Measurements from ENCODE around the gene KIF6.

Gene KIF6

DNA sequence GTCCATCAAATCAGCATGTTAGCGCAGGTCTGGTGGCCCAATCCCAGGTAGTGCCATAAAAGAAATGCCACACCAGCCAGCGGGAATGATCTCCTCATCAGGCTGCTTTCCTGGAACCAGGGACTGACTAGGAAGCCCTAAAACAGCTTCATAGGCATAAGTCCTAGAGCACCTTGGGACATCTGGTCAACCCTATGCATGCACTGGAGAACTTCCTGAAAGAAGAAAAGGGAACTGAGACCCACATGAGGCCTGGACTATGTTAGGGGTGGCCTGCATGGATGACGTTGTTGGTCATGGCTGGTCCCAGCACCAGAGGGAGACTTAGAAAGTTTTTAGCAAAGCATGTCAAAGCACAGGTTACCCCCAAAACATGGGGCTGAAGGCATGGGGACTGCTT is 395.2 kb downstream of the KIF6 start:
- TF ChIP-seq, protein P1, sequence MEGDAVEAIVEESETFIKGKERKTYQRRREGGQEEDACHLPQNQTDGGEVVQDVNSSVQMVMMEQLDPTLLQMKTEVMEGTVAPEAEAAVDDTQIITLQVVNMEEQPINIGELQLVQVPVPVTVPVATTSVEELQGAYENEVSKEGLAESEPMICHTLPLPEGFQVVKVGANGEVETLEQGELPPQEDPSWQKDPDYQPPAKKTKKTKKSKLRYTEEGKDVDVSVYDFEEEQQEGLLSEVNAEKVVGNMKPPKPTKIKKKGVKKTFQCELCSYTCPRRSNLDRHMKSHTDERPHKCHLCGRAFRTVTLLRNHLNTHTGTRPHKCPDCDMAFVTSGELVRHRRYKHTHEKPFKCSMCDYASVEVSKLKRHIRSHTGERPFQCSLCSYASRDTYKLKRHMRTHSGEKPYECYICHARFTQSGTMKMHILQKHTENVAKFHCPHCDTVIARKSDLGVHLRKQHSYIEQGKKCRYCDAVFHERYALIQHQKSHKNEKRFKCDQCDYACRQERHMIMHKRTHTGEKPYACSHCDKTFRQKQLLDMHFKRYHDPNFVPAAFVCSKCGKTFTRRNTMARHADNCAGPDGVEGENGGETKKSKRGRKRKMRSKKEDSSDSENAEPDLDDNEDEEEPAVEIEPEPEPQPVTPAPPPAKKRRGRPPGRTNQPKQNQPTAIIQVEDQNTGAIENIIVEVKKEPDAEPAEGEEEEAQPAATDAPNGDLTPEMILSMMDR (IDR thresholded peaks at IDR 0.05; ENCODE audit: low read depth, low read length, missing control alignments) = no peak
- in situ Hi-C loops (cut with HindIII; ENCODE audit: low sequenced_read_pairs) = no loop called here
- no peak for DNase-seq (ENCODE audit: low read depth)

DNA sequence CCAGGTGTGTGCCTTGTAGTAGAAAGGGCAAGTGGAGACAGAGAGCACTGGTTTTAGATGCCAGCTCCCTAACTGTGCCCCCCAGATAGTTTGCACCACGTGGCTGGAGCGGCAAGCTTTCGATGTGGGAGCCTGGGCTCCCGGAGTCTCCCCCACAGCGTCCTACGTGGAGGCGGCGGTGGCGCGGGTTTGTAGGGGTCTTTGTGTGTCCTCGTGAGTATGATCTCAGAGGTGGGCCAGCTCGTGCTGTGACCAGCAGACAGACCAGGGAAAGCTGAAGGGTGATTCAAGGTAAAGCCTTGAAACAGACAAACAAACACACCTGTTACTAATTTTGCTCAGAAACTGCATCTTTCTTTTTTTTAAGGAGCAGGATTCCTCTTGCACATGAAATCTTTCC is 397.1 kb downstream of the KIF6 start:
- TF ChIP-seq, protein P1 (IDR thresholded peaks at IDR 0.05; ENCODE audit: low read depth, low read length, missing control alignments) = no peak
- no peak overlapping the region for H3K4me3 ChIP-seq (ENCODE audit: low read depth, low read length)
- no peak for DNase-seq (ENCODE audit: low read depth)
- in situ Hi-C loops (cut with HindIII; ENCODE audit: low sequenced_read_pairs) = no loop called here

More for the DNA sequence above, 395.2 kb downstream of the KIF6 start:
- H3K4me3 ChIP-seq (ENCODE audit: low read depth, low read length) = no peak overlapping the region

DNA sequence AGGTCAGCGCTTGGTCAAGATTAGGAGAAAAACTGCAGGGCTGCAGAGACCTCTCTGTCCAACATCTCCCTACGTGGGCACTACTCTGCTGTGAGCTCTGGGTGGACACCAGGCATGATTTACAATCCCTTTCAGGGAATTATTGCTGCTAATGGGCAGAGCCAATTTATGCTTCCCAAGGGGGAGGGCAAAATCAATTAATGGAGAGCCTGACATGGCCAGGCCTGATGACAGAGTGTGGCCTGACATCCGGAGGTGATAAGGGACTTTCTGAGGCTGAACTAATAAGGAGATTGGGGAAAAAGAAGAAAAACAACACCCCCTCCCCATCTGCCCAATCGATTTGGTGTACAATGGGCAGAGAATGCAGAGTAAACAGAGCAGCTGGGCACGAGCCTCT is 397.7 kb downstream of the KIF6 start:
- in situ Hi-C loops (cut with HindIII; ENCODE audit: low sequenced_read_pairs) = no loop called here
- no peak overlapping the region for H3K4me3 ChIP-seq (ENCODE audit: low read depth, low read length)
- TF ChIP-seq, protein P1 (IDR thresholded peaks at IDR 0.05; ENCODE audit: low read depth, low read length, missing control alignments) = no peak
- no peak for DNase-seq (ENCODE audit: low read depth)

DNA sequence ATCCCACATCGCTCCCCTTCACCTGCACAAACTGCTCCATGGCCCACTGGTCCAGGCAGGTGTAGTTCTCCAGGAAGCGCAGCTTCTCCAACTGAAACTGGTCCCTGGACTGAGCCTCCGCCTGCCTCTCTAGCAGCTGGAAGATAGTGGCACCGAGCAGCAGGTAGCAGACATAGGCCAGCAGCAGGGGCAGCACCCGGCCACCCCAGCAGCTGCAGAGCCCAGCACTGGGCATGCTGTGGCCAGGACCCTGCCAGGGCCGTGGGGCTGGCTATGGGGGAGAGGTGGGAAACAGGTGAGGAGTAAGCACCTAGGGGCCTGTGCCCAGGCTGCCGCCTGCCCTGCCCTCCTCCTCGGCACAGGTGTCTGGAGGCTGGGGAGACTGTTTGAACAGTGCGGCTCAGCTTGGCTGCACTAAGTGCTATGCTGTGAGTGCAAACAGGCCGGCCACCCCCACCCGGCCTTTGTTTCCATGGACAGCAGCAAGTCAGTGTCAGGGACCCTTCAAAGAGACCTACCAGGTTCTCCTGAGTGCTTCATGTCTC is 402.8 kb downstream of the KIF6 start, which contains the start of gene KCNK16:
TSS of gene KCNK16 (minus strand) at position 397 of the 545 bp plus-strand sequence. CDS start at position 235, 162 bp downstream.
- H3K4me3 ChIP-seq (ENCODE audit: low read depth, low read length) = no peak within 1 kb of the TSS
- in situ Hi-C loops (cut with HindIII; ENCODE audit: low sequenced_read_pairs) = no loop called here
- no peak for DNase-seq (ENCODE audit: low read depth)
- TF ChIP-seq, protein P1 (IDR thresholded peaks at IDR 0.05; ENCODE audit: low read depth, low read length, missing control alignments) = no peak

DNA sequence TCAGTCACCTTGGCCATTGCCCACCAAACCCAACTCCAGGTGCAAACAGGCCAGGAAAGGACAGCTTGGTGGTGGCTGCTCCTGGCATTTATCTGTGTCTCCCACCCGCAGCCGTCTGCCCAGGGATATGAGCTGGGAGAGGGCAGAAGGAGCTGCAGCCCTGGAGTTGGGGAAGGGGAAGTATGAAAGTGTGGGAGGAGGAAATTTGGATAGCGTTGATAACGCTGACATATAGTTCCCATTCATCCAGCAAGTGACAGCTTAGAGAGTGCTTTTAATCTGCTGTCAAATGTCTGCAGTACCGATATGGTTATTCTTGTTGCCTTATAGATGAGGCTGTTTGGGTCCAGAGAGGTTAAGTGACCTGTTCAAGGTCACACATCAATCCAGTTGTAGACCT is 403.4 kb downstream of the KIF6 start:
- TF ChIP-seq, protein P1 (IDR thresholded peaks at IDR 0.05; ENCODE audit: low read depth, low read length, missing control alignments) = no peak
- DNase-seq (ENCODE audit: low read depth) = no peak
- in situ Hi-C loops (cut with HindIII; ENCODE audit: low sequenced_read_pairs) = no loop called here
- H3K4me3 ChIP-seq (ENCODE audit: low read depth, low read length) = no peak overlapping the region

DNA sequence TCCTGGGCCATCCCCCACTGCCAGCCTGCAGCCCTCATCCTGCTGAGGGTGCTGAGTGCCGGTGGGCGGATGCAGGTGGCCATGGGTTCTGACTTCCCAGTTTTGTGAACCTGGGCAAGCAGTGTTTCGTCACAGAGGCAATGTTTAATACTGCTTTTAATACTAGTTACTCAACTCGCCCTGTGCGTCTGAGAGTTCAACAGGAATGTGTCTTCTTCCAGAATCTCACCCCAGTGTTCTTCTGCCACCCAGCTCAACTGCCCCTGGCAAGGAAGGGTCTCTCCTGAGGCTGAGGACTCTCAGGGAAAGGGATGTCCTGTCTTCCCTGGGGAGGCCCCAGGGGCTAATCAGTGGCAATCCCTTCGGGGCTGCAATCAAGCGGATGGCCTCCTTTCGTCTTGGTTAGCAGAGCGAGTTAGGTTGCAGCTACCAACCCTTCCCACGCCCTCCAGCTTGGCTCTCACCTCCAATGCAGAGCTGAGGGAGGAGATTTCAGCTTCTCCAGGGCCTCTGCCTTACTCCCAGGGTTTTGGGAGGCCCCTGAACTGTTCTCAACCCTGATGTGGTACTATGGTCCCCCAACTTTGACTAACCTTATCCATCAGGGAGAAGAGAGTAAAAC is 404.7 kb downstream of the KIF6 start:
- DNase-seq (ENCODE audit: low read depth) = no peak
- in situ Hi-C loops (cut with HindIII; ENCODE audit: low sequenced_read_pairs) = no loop called here
- TF ChIP-seq, protein P1 (IDR thresholded peaks at IDR 0.05; ENCODE audit: low read depth, low read length, missing control alignments) = no peak
- no peak overlapping the region for H3K4me3 ChIP-seq (ENCODE audit: low read depth, low read length)
